MCF 10A (cell line): ENCODE data around the gene ZSCAN2. TPM values are rescaled to one million over a fixed set of nuclear protein-coding genes. Genes with fewer than 3 reads are reported as not detected.
"Not testable (repeated sequence)": the region's sequence is repeated elsewhere in the genome, so short reads cannot be mapped to it uniquely, and the experiment has no call there.

ENCODE experiments used
- BruUV-seq: library from RNA; stranded (reverse); fragments of 400-500 nt; replicated peaks from 2 replicates; lab custom pipeline; 2021; lab: Mats Ljungman, UMichigan
- CTCF ChIA-PET: fragments of 300-600 bp; sonication (Branson Sonifier 250); formaldehyde crosslinking; extraction: SDS; loops from one replicate; lab custom pipeline; 2021; ENCODE audit warnings: antibody characterized with exemption, inconsistent platforms; lab: Yijun Ruan, JAX
- POLR2A ChIA-PET: fragments of 300-600, 350-650 bp; sonication (Branson Sonifier 250); formaldehyde crosslinking; extraction: SDS; loops from one replicate; lab custom pipeline; 2020; ENCODE audit warnings: antibody characterized with exemption, inconsistent platforms; lab: Yijun Ruan, JAX
- DNase-seq: peaks from one replicate; pipeline ENCODE4 v3.0.0-alpha.2; 2018; ENCODE audit not compliant: unreplicated experiment
- H3K27ac Mint-ChIP-seq: one replicate; pipeline ENCODE4 v1.8.0; 2022; ENCODE audit warnings: mild to moderate bottlenecking, low read depth, mixed read lengths; ENCODE audit not compliant: unreplicated experiment
- H3K27me3 Mint-ChIP-seq: one replicate; pipeline ENCODE4 v1.8.0; 2022; ENCODE audit warnings: mixed read lengths; ENCODE audit not compliant: insufficient read depth, unreplicated experiment
- H3K36me3 Mint-ChIP-seq: one replicate; pipeline ENCODE4 v1.8.0; 2022; ENCODE audit warnings: mild to moderate bottlenecking, moderate library complexity, mixed read lengths; ENCODE audit not compliant: insufficient read depth, unreplicated experiment
- H3K4me1 Mint-ChIP-seq: one replicate; pipeline ENCODE4 v1.8.0; 2022; ENCODE audit warnings: mixed read lengths; ENCODE audit not compliant: insufficient read depth, unreplicated experiment
- H3K4me3 Mint-ChIP-seq: one replicate; pipeline ENCODE4 v1.8.0; 2022; ENCODE audit warnings: mild to moderate bottlenecking, moderate library complexity, mixed read lengths; ENCODE audit not compliant: unreplicated experiment
- H3K9me3 Mint-ChIP-seq: one replicate; pipeline ENCODE4 v1.8.0; 2022; ENCODE audit warnings: mixed read lengths; ENCODE audit not compliant: unreplicated experiment
- intact Hi-C: fragments of 100-400 bp; cut with micrococcal nuclease; formaldehyde crosslinking; loops from 2 replicates; pipeline ENCODE4 v1.14.1; 2022
- total RNA-seq: library from RNA; stranded (reverse); gene quantifications from 2 replicates; pipeline ENCODE4 v1.2.3, GENCODE V29; 2022
- TF ChIP-seq, protein P1 (sequence below): fragments of 200-600 bp; IDR thresholded peaks from one replicate; pipeline ENCODE4 v1.8.0; 2022; ENCODE audit warnings: antibody characterized with exemption, mild to moderate bottlenecking; ENCODE audit not compliant: unreplicated experiment

The ZSCAN2 gene
- total RNA-seq, 1 experiment from 2014 or later = 4.2 TPM

DNA sequence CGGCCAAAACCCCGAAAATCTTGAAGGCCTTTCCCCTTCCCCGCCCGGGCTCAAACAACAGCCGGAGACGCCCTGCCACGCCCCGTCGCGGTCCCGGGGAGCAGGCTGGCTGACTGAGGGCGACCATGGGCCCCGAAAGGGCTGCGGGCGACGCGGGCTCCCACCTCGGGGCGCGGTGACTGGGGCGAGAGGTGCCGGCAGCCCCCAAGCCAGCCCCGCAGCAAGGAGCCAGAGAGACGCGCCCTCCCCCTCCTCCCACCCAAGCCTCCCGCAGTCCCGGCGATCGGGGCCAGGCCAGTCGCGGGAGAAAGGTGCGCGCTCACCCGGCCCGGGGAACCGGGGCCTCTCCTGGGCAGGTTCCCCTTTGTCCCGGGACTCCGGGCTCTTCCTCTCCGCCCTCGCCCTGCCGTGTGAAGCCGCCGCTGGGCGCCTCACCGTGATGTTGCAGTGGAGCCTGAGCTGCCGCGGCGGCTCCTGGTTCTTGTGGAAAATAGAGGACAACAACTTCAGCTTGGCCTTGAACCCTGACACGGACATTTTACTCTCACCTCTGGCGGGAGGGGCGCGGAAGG lies 30.6 kb upstream of the ZSCAN2 start:
- intact Hi-C loops = no loop called here
- ChIA-PET POLR2A (interaction anchor here (0.5 to 2.3 kb wide), 5 partner anchors 9 to 165 kb away, joined by 3 to 10 read pairs (median 7); no protein-coding TSS in a partner anchor), CTCF (interaction anchor here (0.6 to 2.8 kb wide), 5 partner anchors 18 to 387 kb away, joined by 3 to 10 read pairs (median 3); no protein-coding TSS in a partner anchor)
- H3K27me3 Mint-ChIP-seq = no peaks in the 10 kb centered on the region
- peaks cover 5% of the 10 kb centered on the region for H3K4me1 Mint-ChIP-seq
- TSS peak; percentile 58 for BruUV-seq
- TF ChIP-seq, protein P1, sequence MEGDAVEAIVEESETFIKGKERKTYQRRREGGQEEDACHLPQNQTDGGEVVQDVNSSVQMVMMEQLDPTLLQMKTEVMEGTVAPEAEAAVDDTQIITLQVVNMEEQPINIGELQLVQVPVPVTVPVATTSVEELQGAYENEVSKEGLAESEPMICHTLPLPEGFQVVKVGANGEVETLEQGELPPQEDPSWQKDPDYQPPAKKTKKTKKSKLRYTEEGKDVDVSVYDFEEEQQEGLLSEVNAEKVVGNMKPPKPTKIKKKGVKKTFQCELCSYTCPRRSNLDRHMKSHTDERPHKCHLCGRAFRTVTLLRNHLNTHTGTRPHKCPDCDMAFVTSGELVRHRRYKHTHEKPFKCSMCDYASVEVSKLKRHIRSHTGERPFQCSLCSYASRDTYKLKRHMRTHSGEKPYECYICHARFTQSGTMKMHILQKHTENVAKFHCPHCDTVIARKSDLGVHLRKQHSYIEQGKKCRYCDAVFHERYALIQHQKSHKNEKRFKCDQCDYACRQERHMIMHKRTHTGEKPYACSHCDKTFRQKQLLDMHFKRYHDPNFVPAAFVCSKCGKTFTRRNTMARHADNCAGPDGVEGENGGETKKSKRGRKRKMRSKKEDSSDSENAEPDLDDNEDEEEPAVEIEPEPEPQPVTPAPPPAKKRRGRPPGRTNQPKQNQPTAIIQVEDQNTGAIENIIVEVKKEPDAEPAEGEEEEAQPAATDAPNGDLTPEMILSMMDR = no peak
- peak overlapping the region; percentile 76 for H3K4me3 Mint-ChIP-seq
- peaks cover 13% of the 10 kb centered on the region for H3K36me3 Mint-ChIP-seq
- DNase-seq = peak; percentile 50
- no peaks in the 10 kb centered on the region for H3K9me3 Mint-ChIP-seq
- peak overlapping the region; percentile 76 for H3K27ac Mint-ChIP-seq

- TF ChIP-seq, protein P1 = no peak
- ChIA-PET CTCF (interaction anchor here (0.6 to 2.8 kb wide), 8 partner anchors 8 to 313 kb away, joined by 3 to 10 read pairs (median 3); no protein-coding TSS in a partner anchor), POLR2A (interaction anchor here (1.2 kb wide), 1 partner anchor 59 kb away, joined by 3 read pairs; no protein-coding TSS in a partner anchor)
- no peak overlapping the region for H3K27ac Mint-ChIP-seq
- H3K9me3 Mint-ChIP-seq = no peaks in the 10 kb centered on the region
- no TSS peak for BruUV-seq
- no peak overlapping the region for H3K4me3 Mint-ChIP-seq
- peaks cover 5% of the 10 kb centered on the region for H3K4me1 Mint-ChIP-seq
- H3K36me3 Mint-ChIP-seq = peaks cover 7% of the 10 kb centered on the region
- H3K27me3 Mint-ChIP-seq = no peaks in the 10 kb centered on the region
- intact Hi-C loops = no loop called here
- DNase-seq = no peak
These were observed 28.6 kb upstream of the ZSCAN2 start for GRCh38 chr15:84572231-84572630.

- H3K9me3 Mint-ChIP-seq = no peaks in the 10 kb centered on the region
- no TSS peak for BruUV-seq
- TF ChIP-seq, protein P1 = no peak
- intact Hi-C loops = no loop called here
- CTCF ChIA-PET = no interaction called here
- no peak for DNase-seq
- H3K36me3 Mint-ChIP-seq = peaks cover 11% of the 10 kb centered on the region
- POLR2A ChIA-PET = no interaction called here
- H3K4me1 Mint-ChIP-seq = peaks cover 11% of the 10 kb centered on the region
- H3K27ac Mint-ChIP-seq = no peak overlapping the region
- no peak overlapping the region for H3K4me3 Mint-ChIP-seq
- no peaks in the 10 kb centered on the region for H3K27me3 Mint-ChIP-seq
These were observed 25.3 kb upstream of the ZSCAN2 start for GRCh38 chr15:84575493-84575892.

DNA sequence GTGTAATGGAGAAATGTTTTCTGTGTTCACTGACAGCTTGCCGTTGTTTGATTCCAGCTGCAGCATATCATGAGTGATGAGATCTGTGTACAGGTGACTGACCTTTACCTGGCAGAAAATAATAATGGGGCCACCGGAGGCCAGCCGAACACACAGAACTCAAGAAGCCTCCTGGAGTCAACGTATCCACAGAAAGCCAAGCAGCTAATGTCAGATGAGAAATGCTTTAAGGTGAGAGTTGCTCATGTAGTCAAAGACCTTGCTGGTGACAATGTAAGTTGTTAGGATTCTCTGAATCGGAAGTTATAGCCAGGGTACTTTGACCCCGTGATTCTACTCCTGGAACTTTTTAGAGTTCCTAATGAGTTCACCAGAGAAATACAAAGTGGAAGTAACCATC lies 22.9 kb upstream of the ZSCAN2 start:
- POLR2A ChIA-PET = interaction anchor here (1.1 kb wide), 1 partner anchor 23 kb away, joined by 3 read pairs; the partner anchor contains the start of gene ZSCAN2
- BruUV-seq, H3K9me3 Mint-ChIP-seq, H3K36me3 Mint-ChIP-seq, H3K27ac Mint-ChIP-seq, H3K4me3 Mint-ChIP-seq, H3K27me3 Mint-ChIP-seq, intact Hi-C loops, CTCF ChIA-PET, DNase-seq: not testable (repeated sequence)
- peaks cover 11% of the 10 kb centered on the region for H3K4me1 Mint-ChIP-seq

GRCh38 chr15:84579261-84579721 lies 21.5 kb upstream of the ZSCAN2 start:
- ChIA-PET CTCF (interaction anchor here (0.6 to 2.3 kb wide), 5 partner anchors 8 to 442 kb away, joined by 3 to 8 read pairs (median 4); no protein-coding TSS in a partner anchor), POLR2A (interaction anchor here (0.9 to 1.5 kb wide), 4 partner anchors 8 to 137 kb away, joined by 3 to 7 read pairs (median 6); partner anchors contain the start of genes SEC11A and ZSCAN2)
- BruUV-seq, H3K27me3 Mint-ChIP-seq, H3K4me3 Mint-ChIP-seq, H3K36me3 Mint-ChIP-seq, intact Hi-C loops, H3K9me3 Mint-ChIP-seq: not testable (repeated sequence)
- peak overlapping the region; percentile 49 for H3K27ac Mint-ChIP-seq
- peak; percentile 82 for DNase-seq
- H3K4me1 Mint-ChIP-seq = peaks cover 11% of the 10 kb centered on the region

DNA sequence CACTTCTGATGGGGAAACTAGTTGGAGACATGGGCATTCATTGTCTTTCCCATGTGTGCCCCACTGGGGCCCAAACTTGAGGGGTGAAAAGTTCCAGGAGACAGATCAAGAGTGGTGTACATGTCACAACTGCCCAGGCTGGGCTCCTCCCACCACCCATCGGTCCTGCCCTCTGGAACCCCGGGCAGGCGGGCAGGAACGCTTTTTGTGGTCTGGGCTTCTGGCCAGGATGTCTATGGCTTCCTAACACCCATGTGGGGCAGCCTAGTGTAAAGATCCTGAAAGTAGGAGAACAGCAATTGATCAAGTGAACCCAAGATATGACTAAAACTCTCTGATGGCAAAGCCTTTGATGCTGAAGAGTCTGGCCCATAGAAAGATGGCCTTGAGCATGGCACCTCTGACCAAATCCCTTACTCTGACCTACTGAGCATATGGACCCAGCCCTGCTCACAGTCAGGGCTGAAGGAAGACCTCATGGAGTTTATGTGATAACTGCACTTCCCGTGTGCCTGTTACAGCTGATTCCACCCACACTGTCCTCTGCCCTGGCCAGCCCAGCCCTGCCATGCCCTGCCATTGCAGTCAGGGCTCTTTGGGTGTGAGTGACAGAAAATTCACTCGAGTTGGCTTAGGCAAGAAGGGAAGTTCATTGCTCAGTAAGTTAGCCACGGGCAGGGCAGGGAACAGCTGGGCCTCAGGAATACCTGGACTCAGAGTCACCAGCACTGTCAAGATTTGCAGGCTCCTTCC lies 19.0 kb upstream of the ZSCAN2 start:
- CTCF ChIA-PET, H3K4me3 Mint-ChIP-seq, H3K9me3 Mint-ChIP-seq, BruUV-seq, H3K36me3 Mint-ChIP-seq, DNase-seq, H3K27ac Mint-ChIP-seq, intact Hi-C loops, POLR2A ChIA-PET, H3K27me3 Mint-ChIP-seq: not testable (repeated sequence)
- peaks cover 11% of the 10 kb centered on the region for H3K4me1 Mint-ChIP-seq
